Sciatic nerve (tissue), 2 donors: Measurements from ENCODE around the gene AHNAK. TPM values are rescaled to one million over a fixed set of nuclear protein-coding genes. Genes with fewer than 3 reads are reported as not detected.

ENCODE experiments used
- ATAC-seq: fragments of 200-7000 bp; cut with Tn5 transposase; one replicate; pipeline ENCODE4 v1.9.1; 2020; ENCODE audit warnings: mild to moderate bottlenecking, moderate library complexity
- DNase-seq: peaks from one replicate; pipeline ENCODE4 v3.0.0-alpha.2; 2020; ENCODE audit warnings: low spot score
- intact Hi-C: fragments of 100-400 bp; cut with DNase I; formaldehyde crosslinking; loops from one replicate; pipeline ENCODE4 v1.14.2; 2022
- total RNA-seq: library from RNA; stranded (reverse); fragmentation: NEBNext Ultra II Directional; extraction: Animal tissue kit (Norgen Biotek cat#: 25700); gene quantifications from one replicate; pipeline ENCODE4 v1.2.1, GENCODE V29; 2021
- donor health status: DM: no; HTN: no; CAD: no.
- donor health status: DM: no; HTN: no; CAD: no.

AHNAK gene
- total RNA-seq, 1 donor from 2014 or later, result 2,773 TPM

GRCh38 chr11:62406034-62406433, 140.6 kb downstream of the AHNAK start:
- no peak for ATAC-seq
- no peak for DNase-seq
- intact Hi-C loops, result no loop called here

GRCh38 chr11:62404901-62405300, 141.7 kb downstream of the AHNAK start:
- intact Hi-C loops, result no loop called here
- DNase-seq, result no peak
- ATAC-seq, result no peak

- DNase-seq, result no peak
- ATAC-seq, result no peak
- intact Hi-C loops, result no loop called here
Observed at GRCh38 chr11:62404435-62404834, 142.2 kb downstream of the AHNAK start.

- DNase-seq (no peak), ATAC-seq (no peak)
- intact Hi-C loops, result no loop called here
Observed at GRCh38 chr11:62402960-62403730, 143.5 kb downstream of the AHNAK start.

- peak; percentile 81 for DNase-seq
- peak; percentile 86 for ATAC-seq
- intact Hi-C loops, result no loop called here
Observed at GRCh38 chr11:62402226-62402959, 144.2 kb downstream of the AHNAK start.

GRCh38 chr11:62401811-62402210, 144.8 kb downstream of the AHNAK start:
- ATAC-seq, result peak; percentile 22

GRCh38 chr11:62401356-62401755, 145.2 kb downstream of the AHNAK start:
- peak; percentile 52 for DNase-seq
- intact Hi-C loops, result no loop called here
- no peak for ATAC-seq

More at GRCh38 chr11:62401811-62402210, 144.8 kb downstream of the AHNAK start:
- no peak for DNase-seq
- intact Hi-C loops, result no loop called here

- ATAC-seq, result peak; percentile 70
- DNase-seq, result peak; percentile 87
Observed at GRCh38 chr11:62400760-62401159, 145.8 kb downstream of the AHNAK start.

GRCh38 chr11:62400281-62400680, 146.3 kb downstream of the AHNAK start:
- DNase-seq (peak; percentile 52), ATAC-seq (no peak)
- intact Hi-C loops, result no loop called here

More at GRCh38 chr11:62400760-62401159, 145.8 kb downstream of the AHNAK start:
- intact Hi-C loops, result no loop called here

GRCh38 chr11:62399878-62400266, 146.7 kb downstream of the AHNAK start:
- DNase-seq (peak; percentile 72), ATAC-seq (peak; percentile 3)

GRCh38 chr11:62399172-62399877, 147.3 kb downstream of the AHNAK start:
- intact Hi-C loops, result loop anchor here (10.0 kb wide), 1 partner anchor 145 kb away; the partner anchor contains the start of gene AHNAK
- ATAC-seq (peak; percentile 16), DNase-seq (peak; percentile 56)

More at GRCh38 chr11:62399878-62400266, 146.7 kb downstream of the AHNAK start:
- intact Hi-C loops, result loop anchor here (10.0 kb wide), 1 partner anchor 145 kb away; the partner anchor contains the start of gene AHNAK

GRCh38 chr11:62398011-62398994, 148.3 kb downstream of the AHNAK start:
- DNase-seq (peak; percentile 65), ATAC-seq (no peak)
- intact Hi-C loops, result loop anchor here (10.0 kb wide), 1 partner anchor 146 kb away; the partner anchor contains the start of gene AHNAK

GRCh38 chr11:62395885-62396551, 150.6 kb downstream of the AHNAK start:
- ATAC-seq, result no peak
- DNase-seq, result peak; percentile 57
- intact Hi-C loops, result loop anchor here (10.0 kb wide), 1 partner anchor 149 kb away; the partner anchor contains the start of gene AHNAK

GRCh38 chr11:62394825-62395538, 151.6 kb downstream of the AHNAK start:
- intact Hi-C loops, result loop anchor here (10.0 kb wide), 1 partner anchor 150 kb away; the partner anchor contains the start of gene AHNAK
- ATAC-seq, result peak; percentile 84
- peak; percentile 89 for DNase-seq

GRCh38 chr11:62393735-62394134, 152.9 kb downstream of the AHNAK start:
- DNase-seq (peak; percentile 36), ATAC-seq (no peak)
- intact Hi-C loops, result loop anchor here (10.0 kb wide), 1 partner anchor 151 kb away; the partner anchor contains the start of gene AHNAK

GRCh38 chr11:62393061-62393611, 153.5 kb downstream of the AHNAK start:
- DNase-seq (peak; percentile 50), ATAC-seq (no peak)
- intact Hi-C loops, result loop anchor here (10.0 kb wide), 1 partner anchor 152 kb away; the partner anchor contains the start of gene AHNAK
